ENCODE data around the gene CLIP1. TPM values are rescaled to one million over a fixed set of nuclear protein-coding genes. Genes with fewer than 3 reads are reported as not detected.
A peak's percentile ranks its signal among the peaks of the same experiment; 100 is the strongest.
"Not testable (repeated sequence)": the region's sequence is repeated elsewhere in the genome, so short reads cannot be mapped to it uniquely, and the experiment has no call there.

The CLIP1 gene
- total RNA-seq, 6 experiments from 2014 or later: 35.4 to 63.4 (median 43.1) TPM

GRCh38 chr12:122356991-122357390, 65.5 kb downstream of the CLIP1 start:
- ATAC-seq; H3K4me3 ChIP-seq; intact Hi-C loops (cut with DNase I); H3K27ac ChIP-seq; H3K4me1 ChIP-seq; DNase-seq; H3K9me3 ChIP-seq; H3K27me3 ChIP-seq: not testable (repeated sequence)
- WGBS (ENCODE audit: insufficient coverage, low coverage, low lambda C conversion rate, missing lambda C conversion rate): 93% methylated on average over 3 of the region's 27 CpGs
- H3K36me3 ChIP-seq: peaks cover 0 to 69% (median 26%) of the 10 kb centered on the region in 4 donors

GRCh38 chr12:122356192-122356635, 66.3 kb downstream of the CLIP1 start:
- Histone ChIP-seq H3K9me3 (no peaks in the 10 kb centered on the region), H3K4me3 (no peak overlapping the region), H3K27ac (no peak overlapping the region), H3K36me3 (peaks cover 0 to 72% (median 26%) of the 10 kb centered on the region in 4 donors), H3K4me1 (peaks cover 0 to 5% (median 2%) of the 10 kb centered on the region in 4 donors), H3K27me3 (no peaks in the 10 kb centered on the region)
- peak; percentile 68 to 76 (median 72) for TF ChIP-seq CTCF (IDR thresholded peaks at IDR 0.05)
- no peak for TF ChIP-seq POLR2A (IDR thresholded peaks at IDR 0.05)
- DNase-seq (no peak), ATAC-seq (peak; percentile 82 to 90 (median 85))
- intact Hi-C loops (cut with DNase I): no loop called here
- WGBS (ENCODE audit: insufficient coverage, low coverage, low lambda C conversion rate, missing lambda C conversion rate): 33% methylated on average over 3 of the region's 3 CpGs

GRCh38 chr12:122355706-122356105, 66.8 kb downstream of the CLIP1 start:
- intact Hi-C loops (cut with DNase I): no loop called here
- H3K36me3 ChIP-seq: peaks cover 0 to 67% (median 23%) of the 10 kb centered on the region in 4 donors
- H3K9me3 ChIP-seq: no peaks in the 10 kb centered on the region
- no peak overlapping the region for H3K27ac ChIP-seq
- H3K27me3 ChIP-seq: no peaks in the 10 kb centered on the region
- H3K4me3 ChIP-seq: no peak overlapping the region
- ATAC-seq: no peak
- no peak for DNase-seq
- WGBS (ENCODE audit: insufficient coverage, low coverage, low lambda C conversion rate, missing lambda C conversion rate): 60% methylated on average over 1 of the region's 11 CpGs
- TF ChIP-seq POLR2A (IDR thresholded peaks at IDR 0.05): no peak
- TF ChIP-seq CTCF (IDR thresholded peaks at IDR 0.05): no peak
- H3K4me1 ChIP-seq: peaks cover 0 to 10% (median 4%) of the 10 kb centered on the region in 4 donors

GRCh38 chr12:122354958-122355641, 67.4 kb downstream of the CLIP1 start:
- intact Hi-C loops (cut with DNase I): no loop called here
- H3K4me3 ChIP-seq: no peak overlapping the region
- no peak for TF ChIP-seq POLR2A (IDR thresholded peaks at IDR 0.05)
- no peak for TF ChIP-seq CTCF (IDR thresholded peaks at IDR 0.05)
- DNase-seq: no peak
- no peak for ATAC-seq
- peaks cover 0 to 62% (median 20%) of the 10 kb centered on the region in 4 donors for H3K36me3 ChIP-seq
- H3K27me3 ChIP-seq: no peaks in the 10 kb centered on the region
- no peaks in the 10 kb centered on the region for H3K9me3 ChIP-seq
- H3K27ac ChIP-seq: no peak overlapping the region
- 88% methylated on average over 19 of the region's 24 CpGs for WGBS (ENCODE audit: insufficient coverage, low coverage, low lambda C conversion rate, missing lambda C conversion rate)
- peaks cover 0 to 16% (median 7%) of the 10 kb centered on the region in 4 donors for H3K4me1 ChIP-seq

- H3K4me3 ChIP-seq: no peak overlapping the region
- no peak overlapping the region for H3K27ac ChIP-seq
- H3K9me3 ChIP-seq: no peaks in the 10 kb centered on the region
- intact Hi-C loops (cut with DNase I): no loop called here
- WGBS (ENCODE audit: insufficient coverage, low coverage, low lambda C conversion rate, missing lambda C conversion rate): 89% methylated on average over 8 of the region's 8 CpGs
- no peaks in the 10 kb centered on the region for H3K27me3 ChIP-seq
- ATAC-seq (no peak), DNase-seq (no peak)
- H3K36me3 ChIP-seq: peaks cover 0 to 49% (median 15%) of the 10 kb centered on the region in 4 donors
- peaks cover 0 to 30% (median 14%) of the 10 kb centered on the region in 4 donors for H3K4me1 ChIP-seq
- TF ChIP-seq CTCF (IDR thresholded peaks at IDR 0.05): no peak
- TF ChIP-seq POLR2A (IDR thresholded peaks at IDR 0.05): no peak
Measured at GRCh38 chr12:122352394-122352793, 70.1 kb downstream of the CLIP1 start.
